DOHH2 (cell line): ENCODE data around the gene FCRL5.

ENCODE experiments used
- H3F3A ChIP-seq: fragments of 200-600 bp; sonication (generic), shearing (Covaris generic); 2 replicates; pipeline ENCODE4 v1.6.0; 2016; ENCODE audit warnings: antibody characterized with exemption, mild to moderate bottlenecking; ENCODE audit not compliant: control insufficient read depth, insufficient read depth
- H3K27ac ChIP-seq: fragments of 200-600 bp; sonication (generic); 2 replicates; pipeline ENCODE4 v1.5.1; 2014; ENCODE audit warnings: low read depth, mild to moderate bottlenecking, low read length, moderate library complexity
- H3K27me3 ChIP-seq: fragments of 200-600 bp; sonication (generic); 2 replicates; pipeline ENCODE4 v1.6.1; 2014; ENCODE audit warnings: mild to moderate bottlenecking, low read length, mixed read lengths; ENCODE audit not compliant: control insufficient read depth
- H3K36me3 ChIP-seq: fragments of 200-600 bp; sonication (generic); 2 replicates; pipeline ENCODE4 v1.6.1; 2014; ENCODE audit warnings: mild to moderate bottlenecking, low read length, moderate library complexity, mixed read lengths; ENCODE audit not compliant: control insufficient read depth
- H3K4me1 ChIP-seq: fragments of 200-600 bp; sonication (generic); 2 replicates; pipeline ENCODE4 v1.6.1; 2014; ENCODE audit warnings: mild to moderate bottlenecking, low read length, mixed read lengths; ENCODE audit not compliant: control insufficient read depth
- H3K4me2 ChIP-seq: fragments of 200-600 bp; sonication (generic); 2 replicates; pipeline ENCODE4 v1.6.0; 2014; ENCODE audit warnings: mild to moderate bottlenecking, low read length, moderate library complexity
- H3K4me3 ChIP-seq: fragments of 200-600 bp; sonication (generic); 2 replicates; pipeline ENCODE4 v1.5.1; 2014; ENCODE audit warnings: mild to moderate bottlenecking, low read length, mixed read lengths
- H3K79me2 ChIP-seq: fragments of 200-600 bp; sonication (generic); 2 replicates; pipeline ENCODE4 v1.6.1; 2014; ENCODE audit warnings: mild to moderate bottlenecking, low read length, mixed read lengths; ENCODE audit not compliant: control insufficient read depth
- H3K9me2 ChIP-seq: fragments of 200-600 bp; sonication (generic); replicated peaks from 2 replicates; pipeline ENCODE4 v1.6.1; 2014; ENCODE audit warnings: mild to moderate bottlenecking, low read length, mixed read lengths; ENCODE audit not compliant: control insufficient read depth
- H3K9me3 ChIP-seq: fragments of 200-600 bp; sonication (generic); 2 replicates; pipeline ENCODE4 v1.6.1; 2014; ENCODE audit warnings: antibody characterized with exemption, low read length, mixed read lengths; ENCODE audit not compliant: control insufficient read depth, insufficient read depth
- H4K20me1 ChIP-seq: fragments of 200-600 bp; sonication (generic); 2 replicates; pipeline ENCODE4 v1.6.0; 2014; ENCODE audit warnings: low read depth, mild to moderate bottlenecking, antibody characterized with exemption, low read length, moderate library complexity; ENCODE audit not compliant: control insufficient read depth, insufficient read depth
- EZH2phosphoT487 ChIP-seq: fragments of 200-600 bp; sonication (generic); IDR thresholded peaks from 2 replicates; pipeline ENCODE4 v1.6.1; 2017; ENCODE audit warnings: borderline replicate concordance, mild to moderate bottlenecking, antibody characterized with exemption, low read length, moderate library complexity, mixed read lengths
- TF ChIP-seq, protein P1 (sequence below): fragments of 200-600 bp; sonication (generic); IDR thresholded peaks from one replicate; pipeline ENCODE4 v1.5.1; 2014; ENCODE audit warnings: antibody characterized with exemption, mild to moderate bottlenecking, low read depth, low read length; ENCODE audit not compliant: poor library complexity, severe bottlenecking

FCRL5 gene

DNA sequence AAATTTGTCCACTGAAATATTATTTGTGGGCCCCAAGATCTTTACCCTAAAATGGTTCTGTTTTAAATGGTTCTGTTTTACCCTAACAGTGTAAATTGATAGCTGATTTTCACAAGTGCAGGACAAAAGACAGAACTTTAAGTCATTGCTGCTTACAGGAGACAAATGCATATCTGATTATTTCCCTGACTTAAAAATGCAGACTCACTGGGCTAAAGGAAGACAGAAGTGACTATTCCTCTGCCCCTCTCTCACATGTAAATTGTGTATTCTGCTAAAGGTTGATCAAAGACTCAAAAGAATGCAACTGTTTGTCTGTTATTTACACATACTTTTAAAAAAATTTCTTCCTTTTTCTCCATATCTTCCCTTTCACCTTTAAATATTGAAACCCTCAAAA lies 12.7 kb downstream of the FCRL5 start:
- H3K4me2 ChIP-seq: peak overlapping the region; percentile 55
- no peak overlapping the region for H3K27ac ChIP-seq
- H3K9me2 ChIP-seq: no peaks in the 10 kb centered on the region
- no peaks in the 10 kb centered on the region for H3K36me3 ChIP-seq
- peaks cover 27% of the 10 kb centered on the region for H3K4me1 ChIP-seq
- H3K9me3 ChIP-seq: no peaks in the 10 kb centered on the region
- H3K79me2 ChIP-seq: no peaks in the 10 kb centered on the region
- no peaks in the 10 kb centered on the region for H3F3A ChIP-seq
- H3K4me3 ChIP-seq: 0 out of 2 replicates have a peak overlapping the region, but pooled peaks have one; percentile 27
- H4K20me1 ChIP-seq: no peaks in the 10 kb centered on the region
- no peaks in the 10 kb centered on the region for H3K27me3 ChIP-seq
- TF ChIP-seq, protein P1, sequence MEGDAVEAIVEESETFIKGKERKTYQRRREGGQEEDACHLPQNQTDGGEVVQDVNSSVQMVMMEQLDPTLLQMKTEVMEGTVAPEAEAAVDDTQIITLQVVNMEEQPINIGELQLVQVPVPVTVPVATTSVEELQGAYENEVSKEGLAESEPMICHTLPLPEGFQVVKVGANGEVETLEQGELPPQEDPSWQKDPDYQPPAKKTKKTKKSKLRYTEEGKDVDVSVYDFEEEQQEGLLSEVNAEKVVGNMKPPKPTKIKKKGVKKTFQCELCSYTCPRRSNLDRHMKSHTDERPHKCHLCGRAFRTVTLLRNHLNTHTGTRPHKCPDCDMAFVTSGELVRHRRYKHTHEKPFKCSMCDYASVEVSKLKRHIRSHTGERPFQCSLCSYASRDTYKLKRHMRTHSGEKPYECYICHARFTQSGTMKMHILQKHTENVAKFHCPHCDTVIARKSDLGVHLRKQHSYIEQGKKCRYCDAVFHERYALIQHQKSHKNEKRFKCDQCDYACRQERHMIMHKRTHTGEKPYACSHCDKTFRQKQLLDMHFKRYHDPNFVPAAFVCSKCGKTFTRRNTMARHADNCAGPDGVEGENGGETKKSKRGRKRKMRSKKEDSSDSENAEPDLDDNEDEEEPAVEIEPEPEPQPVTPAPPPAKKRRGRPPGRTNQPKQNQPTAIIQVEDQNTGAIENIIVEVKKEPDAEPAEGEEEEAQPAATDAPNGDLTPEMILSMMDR: no peak
- TF ChIP-seq EZH2phosphoT487: no peak

DNA sequence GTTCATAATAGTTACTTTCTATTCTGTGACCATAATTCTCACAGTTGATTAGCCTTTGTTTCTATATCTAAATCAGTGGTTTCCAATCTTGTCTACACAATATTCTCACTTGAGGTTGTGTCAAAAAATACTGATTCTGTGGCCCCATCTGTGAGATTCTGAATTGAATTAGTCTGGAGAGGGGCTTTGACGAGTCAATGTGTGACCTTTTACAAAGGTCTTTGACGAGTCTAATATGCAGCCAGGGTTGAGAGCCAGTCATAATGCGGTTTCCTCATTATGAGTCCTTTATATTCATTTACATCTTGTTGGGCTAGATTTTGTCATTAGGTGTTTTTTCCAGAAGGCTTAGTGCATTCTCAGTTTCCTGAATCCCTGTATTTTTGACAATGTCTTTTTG lies 19.7 kb downstream of the FCRL5 start:
- TF ChIP-seq, protein P1: no peak
- no peak for TF ChIP-seq EZH2phosphoT487
- no peaks in the 10 kb centered on the region for H3K4me1 ChIP-seq
- H3K9me3 ChIP-seq: no peaks in the 10 kb centered on the region
- no peaks in the 10 kb centered on the region for H3K79me2 ChIP-seq
- H3K27me3 ChIP-seq: no peaks in the 10 kb centered on the region
- H3K4me3 ChIP-seq: no peak overlapping the region
- no peaks in the 10 kb centered on the region for H3K9me2 ChIP-seq
- H4K20me1 ChIP-seq: no peaks in the 10 kb centered on the region
- H3K27ac ChIP-seq: no peak overlapping the region
- no peaks in the 10 kb centered on the region for H3K36me3 ChIP-seq
- H3F3A ChIP-seq: no peaks in the 10 kb centered on the region
- H3K4me2 ChIP-seq: no peak overlapping the region

- H3K4me2 ChIP-seq: no peak overlapping the region
- no peak overlapping the region for H3K27ac ChIP-seq
- H3K4me3 ChIP-seq: no peak overlapping the region
- no peaks in the 10 kb centered on the region for H3K9me2 ChIP-seq
- peaks cover 9% of the 10 kb centered on the region for H3K4me1 ChIP-seq
- H3K9me3 ChIP-seq: no peaks in the 10 kb centered on the region
- no peaks in the 10 kb centered on the region for H3F3A ChIP-seq
- H3K27me3 ChIP-seq: no peaks in the 10 kb centered on the region
- no peaks in the 10 kb centered on the region for H3K36me3 ChIP-seq
- H4K20me1 ChIP-seq: no peaks in the 10 kb centered on the region
- H3K79me2 ChIP-seq: no peaks in the 10 kb centered on the region
- TF ChIP-seq, protein P1: no peak
- TF ChIP-seq EZH2phosphoT487: no peak
Observed at GRCh38 chr1:157523774-157524493, 28.4 kb downstream of the FCRL5 start.
